ENCODE measurements around the gene LITAFD. TPM values are rescaled to one million over a fixed set of nuclear protein-coding genes. Genes with fewer than 3 reads are reported as not detected.

LITAFD gene
- total and polyA plus RNA-seq, 2 of the 4 experiments (the other 2 are of a cell fraction): not detected

- in situ Hi-C loops (cut with MboI; ENCODE audit: low sequenced_read_pairs) (no loop called here), dilution Hi-C loops (cut with HindIII; ENCODE audit: low sequenced_read_pairs, unreplicated experiment) (no loop called here), intact Hi-C loops (cut with micrococcal nuclease) (no loop called here)
- Histone ChIP-seq H3K56ac (ENCODE audit: extremely low read depth, insufficient read depth, low read length) (peak overlapping the region; percentile 35; the same call in 1 of the 2 replicates), H2AFZ (replicated peaks; ENCODE audit: low read length, poor library complexity) (peak overlapping the region; percentile 55), H4K20me1 (ENCODE audit: insufficient read depth, low read length) (no peaks in the 10 kb centered on the region), H3K79me1 (ENCODE audit: low read depth in 1 of 2, low read length in 2 of 2) (peaks cover 0 to 6% of the 10 kb centered on the region in 2 experiments; a peak in 1 of 4 replicates), H2AK9ac (replicated peaks; ENCODE audit: low read depth, low read length, poor library complexity) (peak overlapping the region; percentile 63), H3K9me1 (ENCODE audit: insufficient read depth, low read length) (peaks cover 10% of the 10 kb centered on the region), H2BK15ac (ENCODE audit: low read depth, low read length) (peak overlapping the region; percentile 95; the same call in 2 of the 3 replicates), H3K4me3 (ENCODE audit: insufficient read depth, low read depth, low read length) (no peak overlapping the region), H3K23ac (ENCODE audit: low read depth, low read length) (no peak overlapping the region), H4K8ac (ENCODE audit: low read depth in 2 of 2, low read length in 2 of 2) (peak overlapping the region; percentile 9 to 54; a peak in 3 of 4 replicates), H3K4ac (ENCODE audit: low read depth, low read length) (peak overlapping the region; percentile 87), H2BK120ac (ENCODE audit: low read depth, low read length) (peak overlapping the region; percentile 89), H3K27me3 (ENCODE audit: control insufficient read depth, insufficient read depth, low read length) (no peaks in the 10 kb centered on the region), H3K14ac (replicated peaks; ENCODE audit: low read depth, low read length) (peak overlapping the region; percentile 12), H3K36me3 (ENCODE audit: control insufficient read depth, insufficient read depth, low read length) (no peaks in the 10 kb centered on the region), H3K18ac (ENCODE audit: low read depth, low read length) (peak overlapping the region; percentile 72), H2BK5ac (ENCODE audit: low read depth, low read length, poor library complexity, severe bottlenecking) (peak overlapping the region; percentile 64), H3K9ac (ENCODE audit: low read depth, low read length) (no peak overlapping the region), H4K91ac (ENCODE audit: insufficient read depth, low read depth, low read length) (peak overlapping the region; percentile 86), H2AK5ac (ENCODE audit: low read depth, low read length) (peak overlapping the region; percentile 99), H3K4me2 (ENCODE audit: low read depth, low read length) (peak overlapping the region; percentile 5; the same call in 1 of the 2 replicates), H3K27ac (ENCODE audit: insufficient read depth, low read length) (peak overlapping the region; percentile 28), H3K4me1 (ENCODE audit: control insufficient read depth, insufficient read depth, low read length) (peaks cover 15% of the 10 kb centered on the region), H3K9me3 (ENCODE audit: control insufficient read depth, insufficient read depth, low read length) (no peaks in the 10 kb centered on the region), H4K5ac (ENCODE audit: low read depth, low read length) (peak overlapping the region; percentile 67), H2BK20ac (ENCODE audit: low read depth, low read length) (peak overlapping the region; percentile 91)
- no peak for TF ChIP-seq BHLHE40 (IDR thresholded peaks at IDR 0.05; ENCODE audit: low read depth, low read length)
- DNase-seq: no peak
- BruUV-seq (replicated peaks): no TSS peak
- WGBS, 2 experiments (ENCODE audit: extremely low coverage in 2 of 2, insufficient read length in 1 of 2): 60% methylated on average over 1 of the region's 8 CpGs; no CpG with 5 or more reads in 1 of the 2 experiments
- POLR2A ChIA-PET (ENCODE audit: unreplicated experiment): no interaction called here
- CTCF ChIA-PET: interaction anchor here (0.6 to 0.7 kb wide), 2 partner anchors 308 to 389 kb away, joined by 6 to 9 read pairs; no protein-coding TSS in a partner anchor
- no peak; the same call in 1 of the 2 replicates for ATAC-seq (ENCODE audit: low read depth)
Observed at GRCh38 chr16:8877894-8878522, 4.1 kb upstream of the LITAFD start.
